ENCODE data around the gene CELF2.
"Not testable (repeated sequence)": the region's sequence is repeated elsewhere in the genome, so short reads cannot be mapped to it uniquely, and the experiment has no call there.

CELF2 gene

GRCh38 chr10:10992961-10993714 is 24.5 kb upstream of the CELF2 start:
- DNase-seq (no peak), ATAC-seq (replicated peaks) (no peak)
- H3K36me3 Mint-ChIP-seq (ENCODE audit: insufficient read depth), result no peaks in the 10 kb centered on the region
- no peak overlapping the region for H3K4me3 Mint-ChIP-seq
- H3K9me3 Mint-ChIP-seq, result no peaks in the 10 kb centered on the region
- peaks cover 63 to 69% of the 10 kb centered on the region in 2 donors for H3K27me3 Mint-ChIP-seq
- H3K4me1 Mint-ChIP-seq (ENCODE audit: low read depth in 2 of 2), result no peaks in the 10 kb centered on the region
- no peak overlapping the region for H3K27ac Mint-ChIP-seq

- DNase-seq (no peak), ATAC-seq (replicated peaks) (no peak)
- H3K27ac Mint-ChIP-seq, result no peak overlapping the region
- no peaks in the 10 kb centered on the region for H3K9me3 Mint-ChIP-seq
- H3K4me1 Mint-ChIP-seq (ENCODE audit: low read depth in 2 of 2), result no peaks in the 10 kb centered on the region
- H3K27me3 Mint-ChIP-seq, result peaks cover 63 to 71% of the 10 kb centered on the region in 2 donors
- H3K4me3 Mint-ChIP-seq, result no peak overlapping the region
- no peaks in the 10 kb centered on the region for H3K36me3 Mint-ChIP-seq (ENCODE audit: insufficient read depth)
Observed at GRCh38 chr10:10993785-10994184, 23.9 kb upstream of the CELF2 start.

- Mint-ChIP-seq H3K27ac (no peak overlapping the region), H3K36me3 (ENCODE audit: insufficient read depth) (no peaks in the 10 kb centered on the region), H3K4me3 (no peak overlapping the region), H3K9me3 (no peaks in the 10 kb centered on the region), H3K4me1 (ENCODE audit: low read depth in 2 of 2) (no peaks in the 10 kb centered on the region), H3K27me3 (peaks cover 64 to 71% of the 10 kb centered on the region in 2 donors)
- DNase-seq (no peak), ATAC-seq (replicated peaks) (no peak)
Observed at GRCh38 chr10:10994360-10994759, 23.3 kb upstream of the CELF2 start.

GRCh38 chr10:10995120-10995519 is 22.6 kb upstream of the CELF2 start:
- Mint-ChIP-seq H3K27ac (no peak overlapping the region), H3K27me3 (peaks cover 72 to 77% of the 10 kb centered on the region in 2 donors), H3K9me3 (no peaks in the 10 kb centered on the region), H3K4me1 (ENCODE audit: low read depth in 2 of 2) (no peaks in the 10 kb centered on the region), H3K36me3 (ENCODE audit: insufficient read depth) (no peaks in the 10 kb centered on the region), H3K4me3 (no peak overlapping the region)
- ATAC-seq (replicated peaks), result no peak
- DNase-seq, result no peak

- no peaks in the 10 kb centered on the region for H3K36me3 Mint-ChIP-seq (ENCODE audit: insufficient read depth)
- no peaks in the 10 kb centered on the region for H3K9me3 Mint-ChIP-seq
- H3K27me3 Mint-ChIP-seq, result peaks cover 62 to 78% of the 10 kb centered on the region in 2 donors
- H3K4me1 Mint-ChIP-seq (ENCODE audit: low read depth in 2 of 2), result no peaks in the 10 kb centered on the region
- DNase-seq (no peak), ATAC-seq (replicated peaks) (no peak)
- H3K27ac Mint-ChIP-seq, result no peak overlapping the region
- H3K4me3 Mint-ChIP-seq, result no peak overlapping the region
Observed at GRCh38 chr10:10996966-10997620, 20.6 kb upstream of the CELF2 start.

GRCh38 chr10:10999501-10999900 is 18.2 kb upstream of the CELF2 start:
- not testable (repeated sequence) for ATAC-seq (replicated peaks); H3K27ac Mint-ChIP-seq; H3K9me3 Mint-ChIP-seq; DNase-seq; H3K36me3 Mint-ChIP-seq (ENCODE audit: insufficient read depth); H3K4me1 Mint-ChIP-seq (ENCODE audit: low read depth in 2 of 2); H3K4me3 Mint-ChIP-seq
- H3K27me3 Mint-ChIP-seq, result peaks cover 62 to 73% of the 10 kb centered on the region in 2 donors

- H3K4me3 Mint-ChIP-seq, result no peak overlapping the region
- no peak overlapping the region for H3K27ac Mint-ChIP-seq
- no peaks in the 10 kb centered on the region for H3K4me1 Mint-ChIP-seq (ENCODE audit: low read depth in 2 of 2)
- H3K36me3 Mint-ChIP-seq (ENCODE audit: insufficient read depth), result no peaks in the 10 kb centered on the region
- H3K9me3 Mint-ChIP-seq, result no peaks in the 10 kb centered on the region
- no peak for DNase-seq
- peaks cover 59 to 72% of the 10 kb centered on the region in 2 donors for H3K27me3 Mint-ChIP-seq
- no peak for ATAC-seq (replicated peaks)
Observed at GRCh38 chr10:11002485-11002884, 15.2 kb upstream of the CELF2 start.

- Mint-ChIP-seq H3K9me3 (no peaks in the 10 kb centered on the region), H3K4me3 (no peak overlapping the region), H3K36me3 (ENCODE audit: insufficient read depth) (no peaks in the 10 kb centered on the region), H3K4me1 (ENCODE audit: low read depth in 2 of 2) (no peaks in the 10 kb centered on the region), H3K27ac (no peak overlapping the region), H3K27me3 (peaks cover 60 to 72% of the 10 kb centered on the region in 2 donors)
- no peak for DNase-seq
- ATAC-seq (replicated peaks), result no peak
Observed at GRCh38 chr10:11002916-11003315, 14.8 kb upstream of the CELF2 start.

- ATAC-seq (replicated peaks), result no peak
- Mint-ChIP-seq H3K4me1 (ENCODE audit: low read depth in 2 of 2) (peaks cover 0 to 2% of the 10 kb centered on the region in 2 donors), H3K9me3 (no peaks in the 10 kb centered on the region), H3K27ac (no peak overlapping the region), H3K36me3 (ENCODE audit: insufficient read depth) (no peaks in the 10 kb centered on the region), H3K27me3 (peaks cover 66 to 74% of the 10 kb centered on the region in 2 donors), H3K4me3 (no peak overlapping the region)
- DNase-seq, result no peak
Observed at GRCh38 chr10:11003679-11004078, 14.0 kb upstream of the CELF2 start.

- no peak overlapping the region for H3K27ac Mint-ChIP-seq
- H3K9me3 Mint-ChIP-seq, result no peaks in the 10 kb centered on the region
- no peak overlapping the region for H3K4me3 Mint-ChIP-seq
- peaks cover 0 to 6% of the 10 kb centered on the region in 2 donors for H3K4me1 Mint-ChIP-seq (ENCODE audit: low read depth in 2 of 2)
- H3K27me3 Mint-ChIP-seq, result peaks cover 71 to 81% of the 10 kb centered on the region in 2 donors
- H3K36me3 Mint-ChIP-seq (ENCODE audit: insufficient read depth), result no peaks in the 10 kb centered on the region
- ATAC-seq (replicated peaks), result no peak
- no peak for DNase-seq
Observed at GRCh38 chr10:11004144-11005077, 13.3 kb upstream of the CELF2 start.

GRCh38 chr10:11005725-11006427 is 11.8 kb upstream of the CELF2 start:
- H3K27me3 Mint-ChIP-seq, result peaks cover 76 to 82% of the 10 kb centered on the region in 2 donors
- H3K4me3 Mint-ChIP-seq, result no peak overlapping the region
- ATAC-seq (replicated peaks) (no peak), DNase-seq (no peak)
- peaks cover 0 to 6% of the 10 kb centered on the region in 2 donors for H3K4me1 Mint-ChIP-seq (ENCODE audit: low read depth in 2 of 2)
- H3K9me3 Mint-ChIP-seq, result no peaks in the 10 kb centered on the region
- no peaks in the 10 kb centered on the region for H3K36me3 Mint-ChIP-seq (ENCODE audit: insufficient read depth)
- no peak overlapping the region for H3K27ac Mint-ChIP-seq

- H3K36me3 Mint-ChIP-seq (ENCODE audit: insufficient read depth), result no peaks in the 10 kb centered on the region
- H3K27ac Mint-ChIP-seq, result no peak overlapping the region
- H3K27me3 Mint-ChIP-seq, result peaks cover 81 to 85% of the 10 kb centered on the region in 2 donors
- H3K4me3 Mint-ChIP-seq, result no peak overlapping the region
- no peaks in the 10 kb centered on the region for H3K9me3 Mint-ChIP-seq
- DNase-seq, result no peak
- ATAC-seq (replicated peaks), result no peak
- peaks cover 0 to 6% of the 10 kb centered on the region in 2 donors for H3K4me1 Mint-ChIP-seq (ENCODE audit: low read depth in 2 of 2)
Observed at GRCh38 chr10:11006428-11006825, 11.2 kb upstream of the CELF2 start.

- no peaks in the 10 kb centered on the region for H3K9me3 Mint-ChIP-seq
- peaks cover 79 to 87% of the 10 kb centered on the region in 2 donors for H3K27me3 Mint-ChIP-seq
- H3K36me3 Mint-ChIP-seq (ENCODE audit: insufficient read depth), result no peaks in the 10 kb centered on the region
- H3K27ac Mint-ChIP-seq, result no peak overlapping the region
- no peak overlapping the region for H3K4me3 Mint-ChIP-seq
- H3K4me1 Mint-ChIP-seq (ENCODE audit: low read depth in 2 of 2), result peaks cover 0 to 6% of the 10 kb centered on the region in 2 donors
- ATAC-seq (replicated peaks) (no peak), DNase-seq (no peak)
Observed at GRCh38 chr10:11007476-11008020, 10.1 kb upstream of the CELF2 start.
